ENCODE results near the gene UBE2H.

DNA sequence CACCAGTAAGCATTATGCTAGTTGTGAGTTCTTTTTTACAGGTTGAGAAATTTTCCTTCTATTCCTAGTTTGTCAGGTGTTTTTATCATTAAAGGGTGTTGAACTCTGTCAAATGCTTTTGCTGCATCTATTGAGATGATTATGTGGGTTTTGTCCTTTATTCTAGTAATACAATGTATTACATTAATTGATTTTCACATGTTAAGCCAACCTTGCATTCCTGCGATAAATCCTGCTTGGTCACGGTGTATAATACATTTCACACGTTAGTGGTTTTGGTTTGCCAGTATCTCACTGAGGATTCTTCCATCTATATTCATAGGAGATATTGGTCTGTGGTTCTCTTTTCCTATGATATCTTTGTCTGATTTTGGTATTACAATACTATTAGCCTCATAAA is 136.0 kb downstream of the UBE2H start:
- TF ChIP-seq L3MBTL2 (conservative IDR thresholded peaks at IDR 0.05) (no peak), ZNF384 (IDR thresholded peaks at IDR 0.05) (no peak), ARNT (IDR thresholded peaks at IDR 0.05) (no peak), FOXA1 (IDR thresholded peaks at IDR 0.05) (no peak), SP1 (IDR thresholded peaks at IDR 0.05) (no peak), BHLHE40 (IDR thresholded peaks at IDR 0.05; ENCODE audit: borderline replicate concordance) (no peak), FOXM1 (IDR thresholded peaks at IDR 0.05; ENCODE audit: borderline replicate concordance) (no peak), TARDBP (IDR thresholded peaks at IDR 0.05) (no peak), SUZ12 (IDR thresholded peaks at IDR 0.05) (no peak), FOXK2 (IDR thresholded peaks at IDR 0.05) (no peak)
- TF ChIP-seq, protein P1, sequence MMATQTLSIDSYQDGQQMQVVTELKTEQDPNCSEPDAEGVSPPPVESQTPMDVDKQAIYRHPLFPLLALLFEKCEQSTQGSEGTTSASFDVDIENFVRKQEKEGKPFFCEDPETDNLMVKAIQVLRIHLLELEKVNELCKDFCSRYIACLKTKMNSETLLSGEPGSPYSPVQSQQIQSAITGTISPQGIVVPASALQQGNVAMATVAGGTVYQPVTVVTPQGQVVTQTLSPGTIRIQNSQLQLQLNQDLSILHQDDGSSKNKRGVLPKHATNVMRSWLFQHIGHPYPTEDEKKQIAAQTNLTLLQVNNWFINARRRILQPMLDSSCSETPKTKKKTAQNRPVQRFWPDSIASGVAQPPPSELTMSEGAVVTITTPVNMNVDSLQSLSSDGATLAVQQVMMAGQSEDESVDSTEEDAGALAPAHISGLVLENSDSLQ (IDR thresholded peaks at IDR 0.05), result no peak
